SK-N-DZ (cell line): Measurements from ENCODE around the gene NAALADL2.
A peak's percentile ranks its signal among the peaks of the same experiment; 100 is the strongest.

Experiments used
- DNase-seq: peaks from one replicate; pipeline ENCODE4 v3.0.0-alpha.2; 2015; ENCODE audit warnings: low spot score

NAALADL2 gene

GRCh38 chr3:174884776-174885568 lies 25.8 kb downstream of the NAALADL2 start:
- DNase-seq = peak; percentile 64

GRCh38 chr3:174891524-174892203 lies 32.5 kb downstream of the NAALADL2 start:
- DNase-seq = no peak

DNA sequence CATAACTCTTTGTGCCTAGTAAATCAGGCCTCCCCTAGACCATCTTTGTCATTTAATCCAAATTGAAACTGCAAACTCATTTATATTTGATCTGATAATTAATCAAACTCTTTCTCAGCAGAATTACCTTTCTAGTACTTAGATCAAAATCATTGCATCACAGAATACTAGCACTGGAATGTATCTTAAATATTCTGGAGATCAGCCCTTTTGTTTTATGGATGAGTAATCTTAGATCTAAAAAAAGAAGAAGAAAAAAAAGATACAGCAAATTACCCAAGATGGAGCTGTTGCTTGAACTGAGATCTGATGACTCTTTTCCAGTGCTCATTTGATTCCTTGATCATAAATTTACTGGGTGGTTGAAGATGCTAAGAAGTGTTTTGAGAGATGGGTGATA lies 47.9 kb downstream of the NAALADL2 start:
- no peak for DNase-seq

GRCh38 chr3:174907628-174908407 lies 48.7 kb downstream of the NAALADL2 start:
- DNase-seq = no peak

- DNase-seq = no peak
Measured at GRCh38 chr3:174931473-174932353, 72.6 kb downstream of the NAALADL2 start.

- no peak for DNase-seq
Measured at GRCh38 chr3:174936590-174936989, 77.5 kb downstream of the NAALADL2 start.

DNA sequence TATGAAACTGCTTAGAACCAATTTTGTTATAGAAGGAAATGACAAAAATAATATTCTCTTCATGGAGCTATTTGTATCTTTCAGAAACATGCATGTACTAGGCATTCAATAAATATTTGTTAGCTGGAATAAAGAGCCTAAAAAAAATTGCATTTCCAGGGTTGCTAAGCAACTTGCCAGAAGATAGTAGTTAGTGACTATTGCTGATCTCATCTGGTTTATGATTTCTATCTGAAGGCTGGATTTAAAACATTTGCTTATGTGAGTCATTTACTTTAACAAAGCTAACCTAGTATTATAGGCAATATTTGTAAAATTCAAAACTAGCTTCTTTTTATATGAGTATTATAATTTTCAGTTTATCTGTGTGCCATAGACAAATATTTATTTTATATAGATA lies 78.3 kb downstream of the NAALADL2 start:
- DNase-seq = no peak

GRCh38 chr3:174938102-174938501 lies 79.0 kb downstream of the NAALADL2 start:
- no peak for DNase-seq

DNA sequence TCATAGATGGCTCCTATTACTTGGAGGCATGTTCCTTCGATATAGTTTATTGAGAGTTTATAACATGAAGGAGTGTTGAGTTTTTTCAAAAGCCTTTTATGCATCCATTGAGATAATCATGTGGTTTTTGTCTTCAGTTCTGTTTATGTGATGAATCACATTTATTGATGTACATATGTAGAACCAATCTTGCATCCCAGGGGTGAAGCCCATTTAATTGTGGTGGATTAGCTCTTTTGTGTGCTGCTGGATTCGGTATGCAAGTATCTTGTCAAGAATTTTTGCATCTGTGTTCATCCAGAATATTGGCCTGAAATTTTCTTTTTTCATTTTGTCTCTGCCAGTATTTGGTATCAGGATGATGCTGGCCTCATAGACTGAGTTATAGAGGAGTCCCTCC lies 81.0 kb downstream of the NAALADL2 start:
- no peak for DNase-seq

GRCh38 chr3:174945276-174945675 lies 86.1 kb downstream of the NAALADL2 start:
- no peak for DNase-seq

DNA sequence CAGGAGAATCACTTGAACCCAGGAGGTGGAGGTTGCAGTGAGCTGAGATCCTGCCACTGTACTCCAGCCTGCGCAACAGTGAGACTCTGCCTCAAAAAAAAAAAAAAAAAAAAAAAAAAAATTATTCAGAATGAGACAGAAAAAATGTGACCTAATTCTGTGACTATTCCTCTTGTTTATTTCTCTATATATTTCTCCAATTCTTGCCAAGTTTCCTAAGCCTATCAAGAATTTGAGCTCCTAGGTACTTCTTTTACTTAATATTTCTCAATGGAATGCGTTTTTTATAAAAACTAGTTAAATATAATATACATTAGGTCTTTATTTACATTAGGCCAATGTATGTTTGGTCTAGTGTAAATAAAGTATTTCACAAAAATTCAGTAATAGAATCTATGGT lies 86.8 kb downstream of the NAALADL2 start:
- DNase-seq = no peak

GRCh38 chr3:174949523-174949922 lies 90.4 kb downstream of the NAALADL2 start:
- no peak for DNase-seq

- DNase-seq = no peak
Measured at GRCh38 chr3:174951034-174951433, 91.9 kb downstream of the NAALADL2 start.

- DNase-seq = no peak
Measured at GRCh38 chr3:174951498-174952005, 92.4 kb downstream of the NAALADL2 start.

GRCh38 chr3:174953068-174953467 lies 93.9 kb downstream of the NAALADL2 start:
- DNase-seq = no peak

- DNase-seq = no peak
Measured at GRCh38 chr3:174955513-174956016, 96.4 kb downstream of the NAALADL2 start.

- peak; percentile 18 for DNase-seq
Measured at GRCh38 chr3:174957081-174957480, 97.9 kb downstream of the NAALADL2 start.

DNA sequence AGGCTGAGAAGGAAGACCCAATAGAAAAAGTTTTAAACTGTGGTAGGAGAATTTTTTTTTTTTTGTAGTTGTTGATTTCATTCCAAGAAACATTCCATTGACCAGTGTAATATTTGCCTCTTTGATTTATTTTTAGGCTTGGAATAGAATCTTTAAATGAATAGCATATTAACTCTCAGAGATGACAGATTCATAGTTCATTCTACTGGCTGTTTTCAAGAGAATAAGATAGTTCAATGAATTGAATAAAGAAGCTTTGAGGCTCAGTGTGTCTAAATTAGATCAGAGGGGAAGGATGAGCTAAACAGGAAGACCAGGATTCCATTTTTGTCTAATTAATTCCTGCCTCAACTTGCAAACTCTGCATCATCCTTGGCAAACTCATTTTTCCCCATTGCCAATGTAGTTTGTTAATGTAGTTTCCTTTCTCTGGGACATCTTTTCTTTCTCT lies 98.4 kb downstream of the NAALADL2 start:
- DNase-seq = no peak

GRCh38 chr3:174958671-174959328 lies 99.7 kb downstream of the NAALADL2 start:
- no peak for DNase-seq

DNA sequence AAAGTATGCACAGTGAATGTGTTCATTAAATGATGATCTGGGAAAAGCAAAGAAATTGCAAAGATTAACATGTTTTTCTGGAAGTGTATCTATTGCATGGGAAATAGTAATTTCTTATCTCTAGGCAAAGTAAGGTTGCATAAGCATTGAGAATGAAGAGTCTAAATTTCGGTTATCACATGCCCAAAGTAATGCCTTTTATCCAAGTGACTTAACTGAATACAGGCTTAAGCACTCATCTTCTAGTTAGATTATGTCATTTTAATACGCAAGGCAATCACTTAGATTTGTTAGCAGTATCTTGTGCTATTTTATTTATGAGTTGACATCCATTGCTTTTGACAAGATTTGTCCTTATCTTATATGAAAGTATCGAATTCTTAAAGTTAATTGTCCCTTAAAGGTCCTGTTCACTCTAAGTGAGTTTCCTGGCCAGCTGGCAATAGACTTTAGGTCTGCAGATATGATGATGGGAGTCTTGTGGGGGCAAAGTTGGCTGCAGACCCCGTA lies 100.5 kb downstream of the NAALADL2 start:
- DNase-seq = peak; percentile 85
